ENCODE results near the gene LYRM2.

- no peak for TF ChIP-seq CTCF (IDR thresholded peaks at IDR 0.05)
- no peak for TF ChIP-seq POLR2A (IDR thresholded peaks at IDR 0.05)
These were observed 26.4 kb downstream of the LYRM2 start for GRCh38 chr6:89612121-89612520.
